OCI-LY1 (cell line): Measurements from ENCODE around the gene ZC3H18.

Source experiments
- H2AFZ ChIP-seq: fragments of 200-600 bp; sonication (generic), shearing (Covaris generic); 2 replicates; pipeline ENCODE4 v1.6.0; 2014; ENCODE audit warnings: antibody characterized with exemption, mild to moderate bottlenecking, low read length
- H3F3A ChIP-seq: fragments of 200-600 bp; sonication (generic), shearing (Covaris generic); 2 replicates; pipeline ENCODE4 v1.6.0; 2014; ENCODE audit warnings: mild to moderate bottlenecking, antibody characterized with exemption, low read length, moderate library complexity; ENCODE audit not compliant: insufficient read depth
- H3K27ac ChIP-seq: fragments of 200-600 bp; sonication (generic); 2 replicates; pipeline ENCODE4 v1.5.1; 2014; ENCODE audit warnings: low read length, mixed run types, mild to moderate bottlenecking, low read depth; ENCODE audit not compliant: poor library complexity, severe bottlenecking
- H3K27me3 ChIP-seq: fragments of 200-600 bp; sonication (generic); 2 replicates; pipeline ENCODE4 v1.6.0; 2014; ENCODE audit warnings: antibody characterized with exemption, mild to moderate bottlenecking, low read length, moderate library complexity; ENCODE audit not compliant: insufficient read depth
- H3K36me3 ChIP-seq: fragments of 200-600 bp; sonication (generic); 2 replicates; pipeline ENCODE4 v1.6.1; 2014; ENCODE audit warnings: mild to moderate bottlenecking, antibody characterized with exemption, low read length, moderate library complexity, mixed read lengths; ENCODE audit not compliant: insufficient read depth
- H3K4me1 ChIP-seq: fragments of 200-600 bp; sonication (generic); 2 replicates; pipeline ENCODE4 v1.5.1; 2014; ENCODE audit warnings: mild to moderate bottlenecking, low read length, moderate library complexity; ENCODE audit not compliant: insufficient read depth, severe bottlenecking
- H3K4me2 ChIP-seq: fragments of 200-600 bp; sonication (generic), shearing (Covaris generic); 2 replicates; pipeline ENCODE4 v1.6.1; 2014; ENCODE audit warnings: low read length
- H3K4me3 ChIP-seq: fragments of 200-600 bp; sonication (generic); 2 replicates; pipeline ENCODE4 v1.5.1; 2014; ENCODE audit warnings: low read length, low read depth, mild to moderate bottlenecking, mixed read lengths; ENCODE audit not compliant: poor library complexity, severe bottlenecking
- H3K79me2 ChIP-seq: fragments of 200-600 bp; shearing (Covaris generic); 2 replicates; pipeline ENCODE4 v1.6.1; 2016; ENCODE audit warnings: mixed run types, low read length, mixed read lengths; ENCODE audit not compliant: insufficient read depth
- H3K9ac ChIP-seq: fragments of 200-600 bp; sonication (generic), shearing (Covaris generic); 2 replicates; pipeline ENCODE4 v1.6.1; 2014; ENCODE audit warnings: mild to moderate bottlenecking, low read length, mixed read lengths
- H3K9me2 ChIP-seq: fragments of 200-600 bp; sonication (generic), shearing (Covaris generic); 2 replicates; pipeline ENCODE4 v1.6.1; 2014; ENCODE audit warnings: low read depth, mild to moderate bottlenecking, low read length, mixed read lengths
- H3K9me3 ChIP-seq: fragments of 200-600 bp; shearing (Covaris generic); 2 replicates; pipeline ENCODE4 v1.6.1; 2014; ENCODE audit warnings: low read length, mixed read lengths
- H4K20me1 ChIP-seq: fragments of 200-600 bp; sonication (generic), shearing (Covaris generic); 2 replicates; pipeline ENCODE4 v1.6.0; 2016; ENCODE audit warnings: mild to moderate bottlenecking, low read length; ENCODE audit not compliant: insufficient read depth
- EZH2 ChIP-seq: fragments of 200-600 bp; sonication (generic), shearing (Covaris generic); IDR thresholded peaks from 2 replicates; pipeline ENCODE4 v1.8.0; 2017; ENCODE audit warnings: borderline replicate concordance, mixed run types, mild to moderate bottlenecking, antibody characterized with exemption, low read length, moderate library complexity, mixed read lengths
- TF ChIP-seq, protein P1 (sequence below): fragments of 200-600 bp; sonication (generic), shearing (Covaris generic); IDR thresholded peaks from 2 replicates; pipeline ENCODE4 v1.5.1; 2017; ENCODE audit warnings: mild to moderate bottlenecking, antibody characterized with exemption, low read length, moderate library complexity, mixed read lengths

The ZC3H18 gene

DNA sequence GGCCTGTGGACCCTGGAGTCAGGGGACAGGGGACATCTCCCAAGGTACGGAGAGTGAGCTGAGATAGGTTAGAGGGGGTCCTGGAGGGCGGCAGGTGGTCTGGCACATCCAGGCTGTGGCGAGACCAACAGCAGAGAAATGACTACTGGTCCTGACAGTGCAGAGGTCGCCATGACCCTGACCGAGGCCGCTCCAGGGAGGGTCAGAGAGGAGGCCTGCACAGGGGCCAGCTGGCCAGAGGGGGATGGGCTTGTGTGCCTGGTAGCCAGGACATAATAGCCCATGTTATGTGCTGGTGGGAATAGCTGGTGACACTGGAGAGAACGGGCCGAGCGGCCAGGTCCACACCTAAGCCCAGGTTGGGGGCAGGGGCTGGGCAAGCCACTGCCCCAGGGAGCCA, 40.6 kb upstream of the ZC3H18 start:
- Histone ChIP-seq H3K9me3 (no peaks in the 10 kb centered on the region), H2AFZ (no peak overlapping the region), H3K4me3 (no peak overlapping the region), H3F3A (no peaks in the 10 kb centered on the region), H3K4me1 (no peaks in the 10 kb centered on the region), H3K9me2 (no peaks in the 10 kb centered on the region), H3K36me3 (no peaks in the 10 kb centered on the region), H3K79me2 (no peaks in the 10 kb centered on the region), H3K4me2 (no peak overlapping the region), H3K9ac (no peak overlapping the region), H3K27ac (no peak overlapping the region), H4K20me1 (no peaks in the 10 kb centered on the region), H3K27me3 (no peaks in the 10 kb centered on the region; the same call in 1 of the 2 replicates)
- TF ChIP-seq, protein P1, sequence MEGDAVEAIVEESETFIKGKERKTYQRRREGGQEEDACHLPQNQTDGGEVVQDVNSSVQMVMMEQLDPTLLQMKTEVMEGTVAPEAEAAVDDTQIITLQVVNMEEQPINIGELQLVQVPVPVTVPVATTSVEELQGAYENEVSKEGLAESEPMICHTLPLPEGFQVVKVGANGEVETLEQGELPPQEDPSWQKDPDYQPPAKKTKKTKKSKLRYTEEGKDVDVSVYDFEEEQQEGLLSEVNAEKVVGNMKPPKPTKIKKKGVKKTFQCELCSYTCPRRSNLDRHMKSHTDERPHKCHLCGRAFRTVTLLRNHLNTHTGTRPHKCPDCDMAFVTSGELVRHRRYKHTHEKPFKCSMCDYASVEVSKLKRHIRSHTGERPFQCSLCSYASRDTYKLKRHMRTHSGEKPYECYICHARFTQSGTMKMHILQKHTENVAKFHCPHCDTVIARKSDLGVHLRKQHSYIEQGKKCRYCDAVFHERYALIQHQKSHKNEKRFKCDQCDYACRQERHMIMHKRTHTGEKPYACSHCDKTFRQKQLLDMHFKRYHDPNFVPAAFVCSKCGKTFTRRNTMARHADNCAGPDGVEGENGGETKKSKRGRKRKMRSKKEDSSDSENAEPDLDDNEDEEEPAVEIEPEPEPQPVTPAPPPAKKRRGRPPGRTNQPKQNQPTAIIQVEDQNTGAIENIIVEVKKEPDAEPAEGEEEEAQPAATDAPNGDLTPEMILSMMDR, result no peak
- no peak for TF ChIP-seq EZH2

DNA sequence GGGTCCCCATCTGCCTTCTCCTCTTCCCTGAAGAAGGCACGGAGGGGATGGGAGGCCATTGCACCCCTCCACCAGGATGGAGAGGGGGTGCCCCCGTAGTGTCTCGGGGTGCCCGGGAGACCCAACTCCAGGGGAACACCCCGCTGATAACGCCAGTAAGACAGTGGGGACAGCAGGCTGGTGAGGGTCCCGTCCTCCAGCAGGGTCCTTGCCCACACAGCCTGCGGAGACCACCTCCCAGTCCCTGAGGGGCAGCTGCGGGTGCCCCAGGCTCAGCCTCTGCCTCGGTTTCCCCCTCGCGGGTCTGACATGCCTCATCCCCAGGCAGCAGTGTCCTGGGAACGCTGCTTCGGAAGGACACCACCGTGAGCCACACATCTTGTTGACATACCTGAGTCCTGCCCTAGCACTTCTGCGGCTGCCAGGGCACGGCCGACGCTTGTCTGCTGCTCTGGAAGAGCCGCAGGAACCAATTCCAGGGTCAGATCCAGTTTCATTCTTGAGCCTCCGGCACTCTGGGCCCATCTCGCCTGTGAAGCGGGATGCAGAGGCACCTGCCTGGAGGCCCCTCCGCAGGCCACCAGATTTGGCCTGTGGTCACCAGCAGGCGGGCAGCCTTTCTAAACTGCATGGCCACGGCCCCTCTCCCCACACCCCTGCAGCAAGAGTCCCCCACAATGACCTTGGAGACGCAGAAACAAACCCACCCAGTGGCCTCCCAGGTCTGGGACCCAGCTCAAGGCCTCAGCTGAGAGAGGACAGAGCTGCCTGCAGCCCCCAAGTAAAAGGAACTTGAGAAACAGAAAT, 39.9 kb upstream of the ZC3H18 start:
- Histone ChIP-seq H3K79me2 (no peaks in the 10 kb centered on the region), H3K4me3 (no peak overlapping the region), H2AFZ (no peak overlapping the region), H3K4me2 (no peak overlapping the region), H4K20me1 (no peaks in the 10 kb centered on the region), H3K27ac (no peak overlapping the region), H3K9me3 (no peaks in the 10 kb centered on the region), H3K36me3 (peaks cover under 1% of the 10 kb centered on the region; the same call in 1 of the 2 replicates), H3K4me1 (peaks cover 5% of the 10 kb centered on the region), H3K9me2 (no peaks in the 10 kb centered on the region), H3K9ac (no peak overlapping the region), H3F3A (no peaks in the 10 kb centered on the region), H3K27me3 (no peaks in the 10 kb centered on the region; the same call in 1 of the 2 replicates)
- TF ChIP-seq, protein P1, result no peak
- TF ChIP-seq EZH2, result no peak

DNA sequence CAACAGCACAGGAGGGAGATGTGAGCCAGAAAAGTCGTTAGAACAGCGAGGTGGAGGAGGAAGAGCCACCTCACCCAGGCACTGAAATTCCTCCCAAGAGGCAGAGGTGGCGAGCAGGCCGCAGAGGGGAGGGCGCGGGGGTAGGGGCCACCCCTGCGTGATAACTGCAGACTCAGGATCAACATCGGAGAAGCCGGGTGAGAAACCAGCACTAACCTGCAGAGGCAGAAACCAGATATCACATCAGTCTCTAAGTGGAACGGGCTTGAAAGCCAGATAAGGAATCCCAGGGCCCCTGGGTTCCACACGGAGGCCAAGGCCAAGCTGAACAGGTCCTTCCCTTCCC, 39.4 kb upstream of the ZC3H18 start:
- Histone ChIP-seq H3K4me3 (no peak overlapping the region), H3K9ac (no peak overlapping the region), H3F3A (no peaks in the 10 kb centered on the region), H3K4me1 (peaks cover 6% of the 10 kb centered on the region), H2AFZ (no peak overlapping the region), H3K27ac (no peak overlapping the region), H3K4me2 (no peak overlapping the region), H3K9me2 (no peaks in the 10 kb centered on the region), H3K36me3 (peaks cover 4% of the 10 kb centered on the region; the same call in 1 of the 2 replicates), H4K20me1 (no peaks in the 10 kb centered on the region), H3K27me3 (no peaks in the 10 kb centered on the region; the same call in 1 of the 2 replicates), H3K79me2 (no peaks in the 10 kb centered on the region), H3K9me3 (no peaks in the 10 kb centered on the region)
- TF ChIP-seq, protein P1, result no peak
- no peak for TF ChIP-seq EZH2
